ENCODE measurements around the gene DYNC1H1. TPM values are rescaled to one million over a fixed set of nuclear protein-coding genes. Genes with fewer than 3 reads are reported as not detected.
"Not testable (repeated sequence)": the region's sequence is repeated elsewhere in the genome, so short reads cannot be mapped to it uniquely, and the experiment has no call there.

The DYNC1H1 gene
- total RNA-seq, 1 experiment from 2014 or later = 253 TPM

GRCh38 chr14:101977311-101978071 lies 13.1 kb downstream of the DYNC1H1 start:
- peaks cover 73% of the 10 kb centered on the region for H3K36me3 ChIP-seq
- no peaks in the 10 kb centered on the region for H3K9me3 ChIP-seq (replicated peaks)
- H3K4me1 ChIP-seq (replicated peaks) = peaks cover 27% of the 10 kb centered on the region
- H3K4me3 ChIP-seq = no peak overlapping the region
- no peaks in the 10 kb centered on the region for H3K27me3 ChIP-seq (replicated peaks)
- DNase-seq (ENCODE audit: low read depth in 1 of 2, low spot score in 2 of 2) = no peak
- no peak overlapping the region for H3K27ac ChIP-seq

GRCh38 chr14:101979666-101980065 lies 15.3 kb downstream of the DYNC1H1 start:
- Histone ChIP-seq H3K9me3 (replicated peaks) (no peaks in the 10 kb centered on the region), H3K27me3 (replicated peaks) (no peaks in the 10 kb centered on the region), H3K4me1 (replicated peaks) (peaks cover 15% of the 10 kb centered on the region), H3K27ac (no peak overlapping the region), H3K4me3 (no peak overlapping the region), H3K36me3 (peaks cover 88% of the 10 kb centered on the region)
- DNase-seq (ENCODE audit: low read depth in 1 of 2, low spot score in 2 of 2) = no peak

GRCh38 chr14:101980251-101980650 lies 15.9 kb downstream of the DYNC1H1 start:
- H3K9me3 ChIP-seq (replicated peaks) = no peaks in the 10 kb centered on the region
- H3K36me3 ChIP-seq = peaks cover 87% of the 10 kb centered on the region
- no peak for DNase-seq (ENCODE audit: low read depth in 1 of 2, low spot score in 2 of 2)
- H3K27ac ChIP-seq = peak overlapping the region; percentile 44; the same call in 1 of the 2 replicates
- H3K27me3 ChIP-seq (replicated peaks) = no peaks in the 10 kb centered on the region
- peaks cover 15% of the 10 kb centered on the region for H3K4me1 ChIP-seq (replicated peaks)
- H3K4me3 ChIP-seq = no peak overlapping the region

GRCh38 chr14:101980700-101981099 lies 16.3 kb downstream of the DYNC1H1 start:
- H3K9me3 ChIP-seq (replicated peaks) = no peaks in the 10 kb centered on the region
- peaks cover 89% of the 10 kb centered on the region for H3K36me3 ChIP-seq
- H3K27ac ChIP-seq = peak overlapping the region; percentile 44
- H3K27me3 ChIP-seq (replicated peaks) = no peaks in the 10 kb centered on the region
- H3K4me3 ChIP-seq = no peak overlapping the region
- H3K4me1 ChIP-seq (replicated peaks) = peaks cover 15% of the 10 kb centered on the region
- DNase-seq (ENCODE audit: low read depth in 1 of 2, low spot score in 2 of 2) = peak; percentile 66 to 76

GRCh38 chr14:101982621-101983020 lies 18.2 kb downstream of the DYNC1H1 start:
- Histone ChIP-seq H3K4me3 (no peak overlapping the region), H3K36me3 (peaks cover 96% of the 10 kb centered on the region), H3K27me3 (replicated peaks) (no peaks in the 10 kb centered on the region), H3K9me3 (replicated peaks) (no peaks in the 10 kb centered on the region), H3K4me1 (replicated peaks) (peaks cover 15% of the 10 kb centered on the region), H3K27ac (no peak overlapping the region)
- no peak for DNase-seq (ENCODE audit: low read depth in 1 of 2, low spot score in 2 of 2)

GRCh38 chr14:101984831-101985230 lies 20.5 kb downstream of the DYNC1H1 start:
- not testable (repeated sequence) for H3K4me3 ChIP-seq; H3K27me3 ChIP-seq (replicated peaks); H3K27ac ChIP-seq; H3K9me3 ChIP-seq (replicated peaks); DNase-seq (ENCODE audit: low read depth in 1 of 2, low spot score in 2 of 2)
- peaks cover 96% of the 10 kb centered on the region for H3K36me3 ChIP-seq
- H3K4me1 ChIP-seq (replicated peaks) = peaks cover 15% of the 10 kb centered on the region

- Histone ChIP-seq H3K27ac (no peak overlapping the region), H3K27me3 (replicated peaks) (no peaks in the 10 kb centered on the region), H3K9me3 (replicated peaks) (no peaks in the 10 kb centered on the region), H3K36me3 (peaks cover 95% of the 10 kb centered on the region), H3K4me3 (no peak overlapping the region), H3K4me1 (replicated peaks) (peaks cover 5% of the 10 kb centered on the region)
- no peak for DNase-seq (ENCODE audit: low read depth in 1 of 2, low spot score in 2 of 2)
Measured at GRCh38 chr14:101985957-101986356, 21.6 kb downstream of the DYNC1H1 start.

GRCh38 chr14:101986953-101987352 lies 22.6 kb downstream of the DYNC1H1 start:
- H3K27ac ChIP-seq = no peak overlapping the region
- no peaks in the 10 kb centered on the region for H3K27me3 ChIP-seq (replicated peaks)
- no peaks in the 10 kb centered on the region for H3K9me3 ChIP-seq (replicated peaks)
- H3K4me1 ChIP-seq (replicated peaks) = no peaks in the 10 kb centered on the region
- DNase-seq (ENCODE audit: low read depth in 1 of 2, low spot score in 2 of 2) = no peak
- H3K36me3 ChIP-seq = peaks cover 95% of the 10 kb centered on the region
- no peak overlapping the region for H3K4me3 ChIP-seq

GRCh38 chr14:101988377-101988776 lies 24.0 kb downstream of the DYNC1H1 start:
- peaks cover 95% of the 10 kb centered on the region for H3K36me3 ChIP-seq
- no peak overlapping the region for H3K27ac ChIP-seq
- DNase-seq (ENCODE audit: low read depth in 1 of 2, low spot score in 2 of 2) = no peak

GRCh38 chr14:101991352-101991751 lies 27.0 kb downstream of the DYNC1H1 start:
- Histone ChIP-seq H3K9me3 (replicated peaks) (no peaks in the 10 kb centered on the region), H3K36me3 (peaks cover 96% of the 10 kb centered on the region), H3K4me3 (no peak overlapping the region), H3K27me3 (replicated peaks) (no peaks in the 10 kb centered on the region), H3K27ac (no peak overlapping the region), H3K4me1 (replicated peaks) (no peaks in the 10 kb centered on the region)
- DNase-seq (ENCODE audit: low read depth in 1 of 2, low spot score in 2 of 2) = no peak

More at GRCh38 chr14:101988377-101988776, 24.0 kb downstream of the DYNC1H1 start:
- Histone ChIP-seq H3K27me3 (replicated peaks) (no peaks in the 10 kb centered on the region), H3K4me1 (replicated peaks) (no peaks in the 10 kb centered on the region), H3K9me3 (replicated peaks) (no peaks in the 10 kb centered on the region), H3K4me3 (no peak overlapping the region)

GRCh38 chr14:101992708-101993107 lies 28.3 kb downstream of the DYNC1H1 start:
- H3K9me3 ChIP-seq (replicated peaks) = no peaks in the 10 kb centered on the region

GRCh38 chr14:101997429-101998336 lies 33.3 kb downstream of the DYNC1H1 start:
- Histone ChIP-seq H3K4me1 (replicated peaks) (no peaks in the 10 kb centered on the region), H3K27ac (no peak overlapping the region)

More at GRCh38 chr14:101992708-101993107, 28.3 kb downstream of the DYNC1H1 start:
- H3K4me3 ChIP-seq = no peak overlapping the region
- H3K4me1 ChIP-seq (replicated peaks) = no peaks in the 10 kb centered on the region
- H3K36me3 ChIP-seq = peaks cover 96% of the 10 kb centered on the region
- no peaks in the 10 kb centered on the region for H3K27me3 ChIP-seq (replicated peaks)
- DNase-seq (ENCODE audit: low read depth in 1 of 2, low spot score in 2 of 2) = no peak
- H3K27ac ChIP-seq = no peak overlapping the region

GRCh38 chr14:102000902-102001301 lies 36.5 kb downstream of the DYNC1H1 start:
- Histone ChIP-seq H3K27me3 (replicated peaks) (no peaks in the 10 kb centered on the region), H3K36me3 (peaks cover 91% of the 10 kb centered on the region), H3K27ac (no peak overlapping the region), H3K4me3 (no peak overlapping the region), H3K9me3 (replicated peaks) (no peaks in the 10 kb centered on the region), H3K4me1 (replicated peaks) (peaks cover 3% of the 10 kb centered on the region; the same call in 1 of the 2 replicates)
- DNase-seq (ENCODE audit: low read depth in 1 of 2, low spot score in 2 of 2) = no peak

More at GRCh38 chr14:101997429-101998336, 33.3 kb downstream of the DYNC1H1 start:
- Histone ChIP-seq H3K27me3 (replicated peaks) (no peaks in the 10 kb centered on the region), H3K4me3 (no peak overlapping the region), H3K36me3 (peaks cover 89% of the 10 kb centered on the region), H3K9me3 (replicated peaks) (no peaks in the 10 kb centered on the region)
- DNase-seq (ENCODE audit: low read depth in 1 of 2, low spot score in 2 of 2) = no peak

GRCh38 chr14:102005336-102005735 lies 41.0 kb downstream of the DYNC1H1 start:
- no peak overlapping the region for H3K4me3 ChIP-seq
- H3K4me1 ChIP-seq (replicated peaks) = peaks cover 3% of the 10 kb centered on the region; the same call in 1 of the 2 replicates
- H3K9me3 ChIP-seq (replicated peaks) = no peaks in the 10 kb centered on the region
- peaks cover 99% of the 10 kb centered on the region for H3K36me3 ChIP-seq
- H3K27ac ChIP-seq = no peak overlapping the region
- DNase-seq (ENCODE audit: low read depth in 1 of 2, low spot score in 2 of 2) = no peak
- H3K27me3 ChIP-seq (replicated peaks) = no peaks in the 10 kb centered on the region
